NCI-H524 treated with DMSO at 0.1 percent for 48 hours (cell line): Measurements from ENCODE around the gene ANKFY1.

Experiments used
- DNase-seq: peaks from one replicate; lab custom pipeline; 2025; lab: John Stamatoyannopoulos, UW

ANKFY1 gene, protein sequence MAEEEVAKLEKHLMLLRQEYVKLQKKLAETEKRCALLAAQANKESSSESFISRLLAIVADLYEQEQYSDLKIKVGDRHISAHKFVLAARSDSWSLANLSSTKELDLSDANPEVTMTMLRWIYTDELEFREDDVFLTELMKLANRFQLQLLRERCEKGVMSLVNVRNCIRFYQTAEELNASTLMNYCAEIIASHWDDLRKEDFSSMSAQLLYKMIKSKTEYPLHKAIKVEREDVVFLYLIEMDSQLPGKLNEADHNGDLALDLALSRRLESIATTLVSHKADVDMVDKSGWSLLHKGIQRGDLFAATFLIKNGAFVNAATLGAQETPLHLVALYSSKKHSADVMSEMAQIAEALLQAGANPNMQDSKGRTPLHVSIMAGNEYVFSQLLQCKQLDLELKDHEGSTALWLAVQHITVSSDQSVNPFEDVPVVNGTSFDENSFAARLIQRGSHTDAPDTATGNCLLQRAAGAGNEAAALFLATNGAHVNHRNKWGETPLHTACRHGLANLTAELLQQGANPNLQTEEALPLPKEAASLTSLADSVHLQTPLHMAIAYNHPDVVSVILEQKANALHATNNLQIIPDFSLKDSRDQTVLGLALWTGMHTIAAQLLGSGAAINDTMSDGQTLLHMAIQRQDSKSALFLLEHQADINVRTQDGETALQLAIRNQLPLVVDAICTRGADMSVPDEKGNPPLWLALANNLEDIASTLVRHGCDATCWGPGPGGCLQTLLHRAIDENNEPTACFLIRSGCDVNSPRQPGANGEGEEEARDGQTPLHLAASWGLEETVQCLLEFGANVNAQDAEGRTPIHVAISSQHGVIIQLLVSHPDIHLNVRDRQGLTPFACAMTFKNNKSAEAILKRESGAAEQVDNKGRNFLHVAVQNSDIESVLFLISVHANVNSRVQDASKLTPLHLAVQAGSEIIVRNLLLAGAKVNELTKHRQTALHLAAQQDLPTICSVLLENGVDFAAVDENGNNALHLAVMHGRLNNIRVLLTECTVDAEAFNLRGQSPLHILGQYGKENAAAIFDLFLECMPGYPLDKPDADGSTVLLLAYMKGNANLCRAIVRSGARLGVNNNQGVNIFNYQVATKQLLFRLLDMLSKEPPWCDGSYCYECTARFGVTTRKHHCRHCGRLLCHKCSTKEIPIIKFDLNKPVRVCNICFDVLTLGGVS

DNA sequence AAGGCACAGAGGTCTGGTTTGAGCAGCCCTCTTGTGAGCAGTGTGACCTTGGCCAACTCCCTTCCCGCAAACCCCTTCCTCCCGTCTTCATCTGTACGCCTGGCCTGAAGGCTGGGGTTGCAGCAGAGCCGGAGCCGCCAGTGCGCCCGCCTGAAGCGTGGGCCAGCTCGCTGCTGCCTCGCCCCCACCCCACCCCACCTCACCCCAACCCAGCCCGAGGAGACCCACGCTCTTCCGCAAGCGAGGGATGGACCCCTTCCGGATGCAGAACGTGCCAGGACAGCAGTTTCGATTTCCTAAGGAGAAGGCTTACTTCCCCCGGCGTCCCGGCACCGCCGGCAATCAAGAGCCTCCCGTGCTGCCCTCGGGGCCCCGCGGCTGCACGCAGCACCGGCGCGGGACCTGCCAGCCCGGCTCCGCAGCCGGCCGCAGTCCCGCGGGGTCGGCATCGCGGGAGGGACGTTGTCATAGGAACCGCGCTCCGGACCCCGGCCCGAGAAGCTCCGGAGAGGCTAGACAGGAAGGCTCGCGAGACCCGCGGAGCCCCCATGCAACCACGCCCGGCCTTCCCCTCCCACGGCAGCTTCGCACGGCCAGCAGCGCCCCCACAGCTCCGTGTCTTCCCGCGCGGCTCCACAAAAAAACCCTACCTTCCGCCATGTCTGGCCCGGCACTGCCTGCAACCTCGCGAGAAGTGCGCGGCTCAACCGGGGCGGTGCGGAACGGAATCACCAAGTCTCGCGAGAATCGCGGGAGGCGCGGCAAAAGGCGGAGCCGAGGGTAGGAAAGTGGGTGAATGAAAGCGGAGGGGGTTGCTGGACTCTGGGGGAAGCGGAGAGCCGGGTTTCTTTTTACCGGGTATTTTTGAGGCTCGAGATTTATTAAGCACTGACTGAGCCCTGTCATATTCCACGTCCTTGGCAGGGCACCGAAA lies at the start of gene ANKFY1:
Gene ANKFY1 (minus strand): TSS at position 698 of the 934 bp plus-strand sequence. CDS start 38 bp downstream, at position 660.
- DNase-seq, result peak; percentile 70

DNA sequence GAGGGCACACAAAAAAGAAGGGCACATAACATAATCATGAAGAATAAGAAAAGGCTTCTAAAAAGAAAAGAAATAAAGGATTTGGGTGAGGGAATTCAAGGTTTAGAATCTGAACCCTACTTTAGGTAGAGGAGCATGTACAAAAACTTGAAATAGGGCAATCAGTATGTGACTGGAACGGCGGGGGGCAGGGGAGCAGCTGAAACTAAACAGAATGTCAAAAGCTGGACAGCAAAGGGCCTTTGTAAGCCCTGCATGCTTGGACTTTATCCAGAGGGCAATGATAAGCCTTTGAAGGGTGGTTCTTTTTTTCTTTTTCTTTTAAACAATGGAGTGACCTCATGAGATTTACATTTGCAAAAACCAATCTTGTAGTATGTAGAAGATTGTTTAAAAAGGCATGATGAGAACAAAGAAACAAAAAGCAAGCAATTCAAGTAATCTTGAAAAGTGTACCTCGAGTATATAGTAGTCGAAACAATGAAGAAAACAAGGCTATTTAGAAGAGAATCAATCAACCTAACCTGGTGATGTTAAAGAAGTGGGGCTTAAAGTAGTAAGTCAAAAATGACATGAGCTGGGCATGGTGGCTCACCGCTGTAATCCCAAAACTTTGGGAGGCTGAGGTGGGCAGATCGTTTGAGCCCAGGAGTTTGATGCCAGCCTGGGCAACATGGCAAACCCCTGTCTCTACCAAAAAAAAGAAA lies 46.7 kb upstream of the ANKFY1 start:
- no peak for DNase-seq

DNA sequence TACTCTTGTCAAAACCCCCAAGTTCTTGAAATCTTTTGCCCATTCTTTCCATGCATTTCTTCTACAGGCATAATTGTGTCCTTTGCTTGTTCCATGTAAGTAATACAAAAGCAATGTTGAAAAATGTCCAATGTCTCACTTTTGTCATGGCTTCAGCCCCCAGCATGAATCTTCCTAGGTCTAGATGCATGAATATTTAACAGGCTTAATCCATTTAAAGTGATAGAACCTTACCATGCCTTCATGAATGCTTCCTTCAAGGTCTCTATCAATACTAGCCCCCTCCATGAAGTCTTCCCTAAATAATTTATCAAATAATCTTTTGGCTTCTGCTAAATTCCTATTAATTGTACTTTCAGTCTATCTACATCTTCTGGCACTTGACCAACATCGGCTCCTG lies 46.1 kb upstream of the ANKFY1 start:
- DNase-seq, result no peak

DNA sequence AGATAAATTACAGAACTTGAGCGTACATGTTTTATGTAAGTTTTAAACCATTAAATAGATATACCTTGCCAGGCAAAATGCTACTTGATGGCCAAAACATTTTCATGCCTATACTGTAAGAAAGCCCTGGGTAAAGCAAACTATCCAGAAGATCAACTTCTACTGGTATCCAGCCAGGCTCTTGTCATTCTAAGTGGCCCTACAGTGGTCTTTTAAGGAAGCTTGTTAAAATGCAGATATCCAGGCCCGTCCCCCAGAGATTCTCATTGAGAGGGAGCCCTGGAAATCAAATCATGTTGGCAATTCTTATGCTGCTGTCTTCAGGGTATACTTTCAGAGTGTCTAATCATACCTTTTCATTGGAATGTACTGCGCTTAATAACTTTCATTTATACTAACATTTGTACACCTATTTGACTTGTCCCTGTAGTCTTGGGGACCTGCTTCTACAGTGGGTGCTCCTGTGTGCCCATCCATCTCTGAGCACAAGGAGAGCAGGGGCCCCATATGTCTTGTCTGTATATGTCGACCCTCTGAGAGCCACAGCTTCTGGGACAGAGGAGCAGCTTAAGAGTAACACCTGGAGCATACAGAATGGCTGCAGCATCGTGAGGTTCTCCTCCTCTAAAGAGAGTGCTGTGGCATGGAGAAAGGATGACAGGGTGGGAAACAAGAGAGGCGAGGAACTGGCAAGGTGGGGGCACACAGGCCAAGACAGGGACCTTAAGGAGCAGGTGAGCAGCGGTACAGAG lies 43.6 kb upstream of the ANKFY1 start:
- no peak for DNase-seq

DNA sequence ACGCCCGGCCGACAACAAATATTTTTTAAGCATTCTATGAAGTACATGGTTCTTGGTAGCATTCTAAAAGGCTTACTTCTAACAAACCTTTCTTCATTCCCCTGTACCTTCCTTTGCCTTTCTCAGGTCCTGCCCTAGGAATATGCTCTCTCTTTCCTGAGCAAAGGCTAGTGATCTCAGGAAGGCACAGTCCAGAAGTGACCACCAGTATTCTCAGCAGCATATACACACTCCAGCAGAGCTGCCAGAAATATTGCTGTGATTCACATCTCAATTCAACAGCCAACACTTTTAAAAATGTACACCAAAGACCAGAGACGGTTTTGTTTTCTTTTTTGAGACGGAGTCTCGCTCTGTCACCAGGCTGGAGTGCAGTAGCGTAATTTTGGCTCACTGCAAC lies 41.4 kb upstream of the ANKFY1 start:
- no peak for DNase-seq

DNA sequence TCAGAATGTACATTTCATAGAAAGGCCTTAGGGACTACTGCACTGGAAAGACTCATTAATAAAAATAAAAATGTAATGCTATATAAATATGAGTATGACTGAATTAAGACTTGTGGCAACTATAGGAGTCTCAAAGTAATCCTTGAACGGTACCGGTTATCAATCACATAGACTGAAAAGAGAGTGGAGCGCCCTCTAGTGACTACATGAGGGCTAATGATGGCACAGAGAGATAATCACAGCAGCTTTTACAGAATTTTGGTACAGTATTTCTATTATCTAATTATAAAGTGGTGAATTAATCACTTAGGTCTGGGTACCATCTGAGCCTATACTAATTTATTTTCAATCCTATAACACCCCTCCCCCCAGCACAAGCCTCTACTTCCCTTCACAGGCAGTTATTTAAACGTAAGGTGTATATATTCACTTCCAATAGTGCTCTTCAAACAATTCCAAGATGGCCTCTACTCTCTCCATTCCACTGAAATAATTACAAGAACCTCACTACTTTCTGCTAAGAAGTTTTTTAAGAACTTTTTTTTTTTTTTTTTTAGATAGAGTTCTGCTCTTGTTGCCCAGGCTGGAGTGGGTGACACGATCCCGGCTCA lies 40.7 kb upstream of the ANKFY1 start:
- no peak for DNase-seq

DNA sequence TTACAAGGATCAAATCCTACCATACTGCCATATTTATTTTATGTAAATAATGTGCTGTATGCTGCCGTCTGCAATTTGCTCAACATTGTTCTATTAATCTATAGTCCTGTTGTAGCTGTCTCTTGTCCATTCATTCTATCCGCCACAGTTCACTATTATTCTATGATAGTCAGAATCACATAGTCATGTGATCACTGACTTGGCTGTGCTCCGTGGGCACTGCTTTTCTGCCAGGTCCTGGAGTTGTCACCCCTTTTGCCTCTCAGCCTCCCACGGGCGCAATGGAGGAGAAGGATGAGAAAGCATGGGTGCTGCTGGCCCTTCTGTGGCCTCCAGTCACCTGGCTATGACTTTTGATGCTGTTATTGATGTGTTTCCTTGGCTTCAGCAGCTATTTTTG lies 37.3 kb upstream of the ANKFY1 start:
- no peak for DNase-seq

DNA sequence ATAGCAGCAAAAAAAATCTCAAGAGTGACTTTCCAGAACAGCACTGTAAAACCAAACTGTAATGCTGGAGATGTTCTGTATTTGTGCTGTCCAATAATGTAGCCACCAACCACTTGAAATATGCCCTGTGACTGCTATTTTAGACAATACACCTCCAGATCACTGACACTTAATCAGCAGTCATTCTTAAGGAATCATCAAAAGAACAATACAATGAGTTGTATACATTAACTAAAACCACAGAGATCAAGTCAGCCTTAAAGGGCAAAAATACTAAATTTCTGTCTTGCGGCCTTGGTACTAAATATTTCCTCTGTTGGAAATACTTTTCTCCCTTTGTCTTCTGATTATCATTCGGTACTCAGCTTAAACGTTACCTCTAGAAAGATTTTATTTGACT lies 33.6 kb upstream of the ANKFY1 start:
- no peak for DNase-seq

DNA sequence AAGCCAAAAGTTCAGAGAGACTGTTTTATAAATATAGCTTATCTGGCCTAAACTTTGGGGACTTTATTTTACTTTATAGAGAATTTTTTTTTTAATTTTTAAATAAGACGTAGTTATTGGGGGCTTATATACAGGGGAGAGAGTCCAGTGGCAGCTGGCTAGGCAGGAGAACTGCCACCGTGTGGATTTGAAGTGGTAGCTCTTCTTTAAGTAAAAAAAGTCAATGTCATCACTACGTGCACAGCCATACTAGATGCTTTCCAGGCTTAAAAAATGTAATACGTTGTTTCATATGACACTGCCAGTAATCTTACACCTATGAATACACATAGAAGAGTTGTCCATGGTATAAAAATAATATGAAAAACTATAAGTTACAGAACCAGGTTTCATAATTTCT lies 31.9 kb upstream of the ANKFY1 start:
- no peak for DNase-seq

DNA sequence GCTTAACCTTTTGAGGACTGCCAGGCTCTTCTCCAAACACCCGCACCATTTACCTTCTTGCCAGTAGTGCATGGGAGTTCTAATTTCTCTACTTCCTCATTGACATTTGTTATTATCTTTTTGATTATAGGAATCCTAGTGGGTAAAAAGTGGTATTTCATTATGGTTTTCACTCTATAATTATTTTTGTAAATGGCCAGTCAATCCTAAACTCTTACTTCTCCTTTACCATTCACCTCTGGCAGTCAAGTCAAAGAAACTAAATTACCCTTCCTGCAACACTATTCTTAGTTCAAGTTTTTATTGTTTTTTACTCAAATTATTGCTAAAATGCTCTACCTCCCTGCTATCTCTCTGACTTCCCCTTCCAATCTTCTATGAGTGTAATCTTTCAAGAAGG lies 29.8 kb upstream of the ANKFY1 start:
- DNase-seq, result no peak

DNA sequence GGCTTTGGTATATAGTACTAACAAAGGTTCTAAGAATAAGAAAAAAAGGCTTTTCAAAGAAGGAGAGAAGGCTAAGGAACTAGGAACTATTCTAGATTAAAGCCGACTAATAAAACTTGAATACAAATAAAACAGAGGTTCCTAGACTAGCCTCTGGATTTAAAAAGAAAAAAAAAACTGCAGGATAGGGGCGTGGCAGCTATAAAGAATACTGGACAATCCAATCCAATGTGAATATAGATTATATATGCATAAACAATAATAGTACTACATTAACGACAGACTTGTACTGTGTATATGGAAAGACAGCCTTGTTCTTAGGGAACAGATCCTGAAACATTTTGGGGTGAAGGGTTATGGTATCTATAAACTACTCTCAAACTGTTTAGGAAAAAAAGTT lies 23.9 kb upstream of the ANKFY1 start:
- no peak for DNase-seq

DNA sequence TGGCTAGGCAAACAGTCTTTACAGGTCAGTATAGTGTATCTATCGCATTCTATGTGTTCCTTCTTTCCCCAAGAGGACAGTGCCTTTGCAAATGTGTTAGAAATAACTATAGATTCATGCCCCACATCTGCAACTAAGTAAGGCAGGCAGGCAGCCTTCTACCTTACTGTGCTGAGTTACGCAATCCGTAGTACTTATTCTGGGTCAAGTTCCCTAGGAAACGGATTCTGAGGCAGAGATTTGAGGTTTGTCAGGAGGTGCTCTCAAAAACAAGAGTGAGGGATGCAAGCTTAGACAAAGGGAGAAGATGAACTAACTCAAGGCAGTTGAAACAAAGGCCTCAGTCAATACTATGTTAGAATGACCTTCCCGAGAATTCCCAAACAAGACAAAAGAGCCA lies 12.7 kb upstream of the ANKFY1 start:
- no peak for DNase-seq

DNA sequence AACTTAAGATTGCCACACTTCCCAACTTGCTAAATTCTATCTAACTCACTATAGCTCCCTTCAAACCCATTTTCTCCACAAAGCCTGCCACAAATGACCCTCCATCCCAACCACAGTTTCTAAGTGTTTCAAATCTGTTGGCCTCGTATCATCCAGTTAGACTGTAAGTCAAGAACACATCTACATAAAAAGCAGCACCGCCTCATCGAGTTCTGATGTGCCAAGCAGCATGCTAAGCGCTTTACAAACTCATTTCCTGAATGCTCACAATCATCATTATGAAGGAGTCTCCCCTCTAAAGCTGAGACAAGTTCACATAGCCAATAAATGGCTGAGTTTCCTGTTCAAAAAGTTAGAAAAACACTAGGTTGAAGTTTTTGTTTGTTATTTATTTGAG lies 9.2 kb upstream of the ANKFY1 start:
- no peak for DNase-seq

DNA sequence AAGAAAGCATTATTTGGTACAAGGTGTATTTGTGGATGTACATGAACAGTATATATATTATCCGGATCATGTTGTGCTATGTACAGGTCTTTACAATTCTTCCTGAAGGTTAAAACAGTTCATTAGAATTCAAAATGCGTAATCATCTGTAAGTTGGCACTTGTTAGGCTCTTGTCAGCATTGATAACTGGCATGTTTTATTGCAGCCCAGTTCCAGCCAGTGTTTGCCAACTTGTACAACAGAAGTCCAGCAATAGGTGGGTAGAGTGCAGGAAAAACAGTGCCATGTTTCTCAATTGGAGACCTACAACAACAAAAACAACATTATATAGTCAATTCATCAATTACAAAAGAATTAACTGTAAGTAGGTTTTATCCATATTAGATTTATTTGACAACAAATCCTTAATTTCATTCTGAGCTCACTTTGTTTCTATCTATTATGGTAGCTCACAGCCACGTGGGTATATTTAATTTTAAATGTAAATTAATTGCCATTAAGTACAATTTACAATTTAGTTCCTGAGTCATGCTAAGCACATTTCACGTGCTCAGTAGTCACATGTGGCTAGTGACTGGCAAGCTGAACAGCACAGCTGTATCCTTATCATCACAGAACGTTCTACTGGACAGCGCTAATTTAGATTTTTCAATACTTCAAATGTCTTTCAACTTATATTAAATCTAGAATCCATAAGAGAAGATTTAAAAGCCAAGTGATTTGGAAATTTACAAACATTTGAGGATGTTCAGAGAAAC lies 8.6 kb upstream of the ANKFY1 start:
- no peak for DNase-seq

DNA sequence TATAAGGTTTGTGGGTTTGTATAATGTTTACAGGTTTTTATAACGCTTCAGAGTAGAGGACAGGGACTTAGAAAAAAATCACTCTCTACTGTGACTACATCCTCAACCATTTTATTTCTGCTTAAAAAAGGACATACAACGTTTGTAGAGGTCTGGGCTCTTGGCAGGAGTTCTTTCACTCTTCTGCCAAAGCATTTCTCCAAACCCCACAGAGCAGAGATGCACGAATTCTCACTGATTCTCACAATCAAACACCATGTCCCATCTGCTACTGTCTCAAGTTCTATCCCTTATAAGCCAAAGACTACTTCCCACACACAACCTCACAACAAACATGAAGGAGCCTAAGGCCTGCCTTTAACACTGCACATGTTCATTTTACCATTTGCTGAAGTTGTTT lies 7.0 kb upstream of the ANKFY1 start:
- DNase-seq, result no peak

DNA sequence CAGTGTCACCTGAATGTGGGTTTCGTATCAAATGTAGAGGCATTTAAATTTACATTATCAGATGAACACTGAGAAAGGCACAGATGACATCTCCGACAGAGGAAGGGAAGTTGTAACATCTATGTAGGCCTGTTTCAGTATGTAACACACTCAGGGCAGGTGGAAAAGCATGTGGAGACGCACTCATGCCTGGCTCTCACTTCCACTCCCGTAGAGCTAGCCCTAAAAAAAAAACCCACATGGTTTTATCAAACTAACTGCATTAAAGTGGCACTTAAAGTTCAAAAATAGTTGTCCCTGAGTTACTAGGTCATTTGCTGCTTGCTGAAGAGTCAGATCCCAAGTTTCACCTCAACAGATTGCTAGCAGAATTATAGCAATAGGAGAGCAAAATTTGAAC lies 6.1 kb upstream of the ANKFY1 start:
- DNase-seq, result no peak

DNA sequence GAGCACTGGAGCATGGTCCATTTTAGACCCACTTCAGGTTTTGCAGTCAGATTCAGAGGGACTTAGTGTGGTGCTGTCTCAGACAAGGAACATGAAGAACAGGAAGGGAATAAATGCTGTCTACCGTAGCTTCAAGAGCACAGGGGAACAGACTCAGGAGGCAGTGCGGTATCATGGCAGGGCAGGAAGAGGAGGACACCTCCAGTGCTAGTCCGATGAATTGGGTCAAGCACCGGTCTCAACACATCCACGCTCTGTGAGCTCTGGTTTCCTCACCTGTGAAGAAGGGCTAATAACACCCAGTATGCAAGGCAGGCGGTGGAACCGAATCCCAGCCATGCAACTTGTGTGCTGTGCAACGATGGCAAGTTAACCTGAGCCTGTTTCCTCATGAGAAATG lies 3.6 kb upstream of the ANKFY1 start:
- DNase-seq, result no peak

DNA sequence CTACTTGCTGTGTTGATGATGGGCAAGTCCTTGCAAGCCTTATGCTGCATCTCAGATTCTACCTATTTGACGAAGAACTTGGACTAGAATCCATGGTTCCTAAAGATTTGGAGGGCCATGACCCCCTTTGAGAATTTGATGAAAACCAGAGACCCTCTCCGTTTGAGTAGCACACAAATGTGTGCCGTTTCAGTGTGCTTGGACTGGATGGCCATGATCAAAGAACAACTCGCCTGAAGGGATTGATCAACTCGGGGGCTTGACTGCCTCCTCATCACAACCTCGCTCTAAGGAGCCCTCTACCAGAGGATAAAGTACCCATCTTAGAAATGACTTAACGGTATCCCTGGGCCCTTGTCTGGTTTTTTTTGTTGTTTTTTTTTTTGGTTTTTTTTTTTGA lies 2.8 kb upstream of the ANKFY1 start:
- DNase-seq, result no peak

DNA sequence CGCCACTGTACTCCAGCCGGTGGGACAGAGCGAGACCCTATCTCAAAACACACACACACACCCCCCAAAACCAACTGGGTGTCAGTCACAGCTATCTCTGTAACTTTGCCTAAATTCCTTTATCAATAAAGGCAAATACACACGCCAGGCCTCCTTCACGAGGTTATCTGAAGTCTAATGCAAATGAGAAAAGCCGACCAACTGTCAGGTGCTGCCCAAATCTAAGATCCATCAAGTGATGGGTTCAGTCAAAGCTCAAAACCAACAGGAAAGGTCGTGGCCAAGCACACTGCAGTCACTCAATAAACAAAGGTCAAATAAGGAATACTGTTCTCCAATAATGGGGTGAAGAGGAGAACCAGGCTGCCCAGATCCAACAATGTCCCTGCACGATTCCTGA lies 1.1 kb downstream of the ANKFY1 start:
- no peak for DNase-seq
